Adipose tissue (tissue), 3 donors: Measurements from ENCODE around the gene CKMT1B. TPM values are rescaled to one million over a fixed set of nuclear protein-coding genes. Genes with fewer than 3 reads are reported as not detected.
"Not testable (repeated sequence)": the region's sequence is repeated elsewhere in the genome, so short reads cannot be mapped to it uniquely, and the experiment has no call there.

Experiments used
- H3K27ac ChIP-seq: one replicate; pipeline ENCODE4 v1.5.1; 2013; ENCODE audit warnings: low read depth, low read length
- WGBS, 3 donors: extraction: QIAGEN DNeasy Blood & Tissue Kit; methylation state at CpG; one replicate each; pipeline ENCODE4 v1.1.7; 2013; 5-methylcytosine and 5-hydroxymethylcytosine counted together
- polyA plus RNA-seq, 3 donors: library from polyadenylated mRNA; stranded (reverse); fragments of 200-250 nt; gene quantifications; one replicate each; pipeline ENCODE4 v1.2.3, GENCODE V29; 2013
- donor health status: healthy with polysubstance abuse.
- donor health status: Bipolar disorder and iron deficiency.
- donor health status: healthy.

Gene CKMT1B
- polyA plus RNA-seq, 3 donors, result 2.4 to 10.0 (median 5.2) TPM

- not testable (repeated sequence) for H3K27ac ChIP-seq
- WGBS, 3 donors, result 68 to 80% (median 70%) methylated on average over 4 to 5 of the region's 7 CpGs
These were observed 28.4 kb downstream of the CKMT1B start for GRCh38 chr15:43622068-43622799.

- no peak overlapping the region for H3K27ac ChIP-seq
- 17 to 30% (median 19%) methylated on average over 5 of the region's 5 CpGs for WGBS, 3 donors
These were observed 31.3 kb downstream of the CKMT1B start for GRCh38 chr15:43625106-43625505.

GRCh38 chr15:43626937-43627336 lies 33.1 kb downstream of the CKMT1B start:
- H3K27ac ChIP-seq, result not testable (repeated sequence)

- H3K27ac ChIP-seq, result not testable (repeated sequence)
- 90 to 94% (median 92%) methylated on average over 8 of the region's 8 CpGs for WGBS, 3 donors
These were observed 44.8 kb downstream of the CKMT1B start for GRCh38 chr15:43638464-43639204.

Other genes with a start within 250 kb of the CKMT1B start
- 1 to 10 TPM; 6.1 to 8.7 (median 6.3) TPM for gene ZSCAN29, start 223.0 kb upstream of the CKMT1B start, polyA plus RNA-seq
- 1 to 10 TPM; 3.6 to 5.2 (median 5.2) TPM for gene TUBGCP4, start 222.9 kb upstream of the CKMT1B start, polyA plus RNA-seq
- gene TP53BP1, start 100.9 kb upstream of the CKMT1B start, polyA plus RNA-seq, result 1 to 10 TPM; 5.2 to 8.6 (median 5.5) TPM
- 1 to 10 TPM in 1 of 3 donors, under 1 TPM in 2; 0.45 to 5.4 (median 1.00) TPM for gene MAP1A, start 76.4 kb upstream of the CKMT1B start, polyA plus RNA-seq
- 1 to 10 TPM; 6.1 to 9.0 (median 8.3) TPM for gene PPIP5K1, start 3.8 kb upstream of the CKMT1B start, polyA plus RNA-seq
- gene STRC, start 24.8 kb downstream of the CKMT1B start, polyA plus RNA-seq, result under 1 TPM in 2 of 3 donors, not detected in 1; 0.19 to 0.21 TPM
- gene CATSPER2, start 54.8 kb downstream of the CKMT1B start, polyA plus RNA-seq, result 1 to 10 TPM; 1.0 to 2.1 (median 1.6) TPM
- 1 to 10 TPM; 1.6 to 5.8 (median 3.6) TPM for gene CKMT1A, start 99.8 kb downstream of the CKMT1B start, polyA plus RNA-seq
- gene PDIA3, start 152.4 kb downstream of the CKMT1B start, polyA plus RNA-seq, result 100 to 1,000 TPM; 103 to 141 (median 117) TPM
- 1 to 10 TPM in 2 of 3 donors, under 1 TPM in 1; 0.90 to 4.5 (median 1.2) TPM for gene ELL3, start 182.9 kb downstream of the CKMT1B start, polyA plus RNA-seq
- 1,000 to 10,000 TPM; 1,192 to 2,361 (median 1,574) TPM for gene SERF2, start 198.3 kb downstream of the CKMT1B start, polyA plus RNA-seq
- under 1 TPM; 0.44 to 0.79 (median 0.46) TPM for gene SERINC4, start 206.2 kb downstream of the CKMT1B start, polyA plus RNA-seq
- gene HYPK, start 206.6 kb downstream of the CKMT1B start, polyA plus RNA-seq, result 10 to 100 TPM in 2 of 3 donors, 1 to 10 TPM in 1; 9.9 to 30.6 (median 12.3) TPM
- gene MFAP1, start 230.7 kb downstream of the CKMT1B start, polyA plus RNA-seq, result 10 to 100 TPM; 11.2 to 18.1 (median 14.9) TPM
- gene WDR76, start 233.0 kb downstream of the CKMT1B start, polyA plus RNA-seq, result 1 to 10 TPM; 1.6 to 2.7 (median 1.6) TPM